Heart right ventricle (tissue), 16 donors: Measurements from ENCODE around the gene VPS8. TPM values are rescaled to one million over a fixed set of nuclear protein-coding genes. Genes with fewer than 3 reads are reported as not detected.
"Not testable (repeated sequence)": the region's sequence is repeated elsewhere in the genome, so short reads cannot be mapped to it uniquely, and the experiment has no call there.

Source experiments
- ATAC-seq, 8 donors: fragments of 200-7000 bp; cut with Tn5 transposase; one replicate each; pipeline ENCODE4 v1.9.1; 2020; ENCODE audit warnings: mild to moderate bottlenecking in 8 of 8, moderate library complexity in 8 of 8, moderate number of reproducible peaks in 1 of 8
- DNase-seq, 2 donors: peaks; one replicate each; pipeline ENCODE4 v3.0.0-alpha.2; 2020
- H3K27ac ChIP-seq, 10 donors: fragments of 200-600 bp; sonication (generic) in 2 of 10; one replicate each; pipeline versions ENCODE4 v1.5.0 to v1.8.0; 2020 to 2022; ENCODE audit warnings: mild to moderate bottlenecking in 3 of 10
- H3K27me3 ChIP-seq, 7 donors: fragments of 200-600 bp; one replicate each; pipeline ENCODE4 v1.8.0; 2021 to 2022; ENCODE audit warnings: mild to moderate bottlenecking in 2 of 7
- H3K36me3 ChIP-seq, 9 donors: fragments of 200-600 bp; sonication (generic) in 1 of 9; one replicate each; pipeline versions ENCODE4 v1.5.0 to v1.8.0; 2020 to 2022; ENCODE audit warnings: mild to moderate bottlenecking in 2 of 9
- H3K4me1 ChIP-seq, 9 donors: fragments of 200-600 bp; sonication (generic) in 1 of 9; one replicate each; pipeline versions ENCODE4 v1.5.0 to v1.8.0; 2020 to 2022; ENCODE audit warnings: mild to moderate bottlenecking in 4 of 9
- H3K4me3 ChIP-seq, 10 donors: fragments of 200-600 bp; sonication (generic) in 2 of 10; one replicate each; pipeline versions ENCODE4 v1.5.0 to v1.8.0; 2020 to 2022; ENCODE audit warnings: mild to moderate bottlenecking in 7 of 10, moderate library complexity in 2 of 10
- H3K9me3 ChIP-seq, 11 donors: fragments of 200-600 bp in 10 of 11; sonication (generic) in 2 of 11; one replicate each; pipeline versions ENCODE4 v1.5.0 to v1.8.0; 2013 to 2022; ENCODE audit warnings: mild to moderate bottlenecking in 2 of 11, control low read depth in 1 of 11, moderate library complexity in 1 of 11
- CTCF ChIP-seq, 9 donors: fragments of 200-600 bp; sonication (generic) in 2 of 9; IDR thresholded peaks; one replicate each; pipeline versions ENCODE4 v1.5.0 to v1.8.0; 2021 to 2022; ENCODE audit warnings: antibody characterized with exemption in 9 of 9, mild to moderate bottlenecking in 5 of 9, moderate library complexity in 1 of 9
- WGBS, 2 donors: extraction: QIAGEN DNeasy Blood & Tissue Kit; methylation state at CpG; one replicate each; pipeline ENCODE4 v1.1.7; 2013; ENCODE audit warnings: inconsistent platforms in 1 of 2; 5-methylcytosine and 5-hydroxymethylcytosine counted together
- intact Hi-C, 10 donors: fragments of 100-400 bp; cut with DNase I; formaldehyde crosslinking; loops; one replicate each; pipeline versions ENCODE4 v1.11.1 to v1.14.2; 2022
- polyA plus RNA-seq, 2 donors: library from polyadenylated mRNA; stranded (reverse); fragments of 200-250 nt; gene quantifications; one replicate each; pipeline ENCODE4 v1.2.3, GENCODE V29; 2013
- total RNA-seq, 10 donors: library from RNA; stranded (reverse); fragmentation: NEBNext Ultra II Directional in 3 of 10; extraction: Animal tissue kit (Norgen Biotek cat#: 25700) in 3 of 10; gene quantifications; one replicate each; pipeline versions ENCODE4 v1.2.1 to v1.2.4, GENCODE V29; 2021 to 2023
- donor health status: Arrhythmogenic right ventricular cardiomyopathy.
- donor health status: ischemic (EF 13 %, LVEDD 7.1; RV severe dilation, severe dysfunction).
- donor health status: healthy with polysubstance abuse.
- donor health status: DM: no; HTN: yes; CAD: no.
- donor health status: DM: no; HTN: no; CAD: no.
- donor health status: ischemic (EF 25% LVEDD 6.9; RV normal size, moderate dysfunction).
- donor health status: ischemic (EF 25% LVEDD 5.7; RV mildly dilated, moderate dysfunction).
- donor health status: healthy.
- donor health status: DM: yes; HTN: yes; CAD: no.
- donor health status: Ischemic cardiomyopathy.
- donor health status: ischemic (EF 35%, LVEDD 5.7; RV mildly dilated, moderate dysfunction).
- donor health status: nonischemic (EF 11% LVEDD 7.7; RV severe dilation, severe dysfunction).
- donor health status: DM: yes; HTN: yes; CAD: no.
- donor health status: PGD.
- donor health status: ischemic (EF 29% LVEDD 5.4; RV normal size, mild dysfunction).
- donor health status: nonischemic (EF 23%, LVEDD 6.1; RV moderate dilation, normal function).

Gene VPS8
- total and polyA plus RNA-seq, 12 donors, result 11.1 to 123 (median 80.6) TPM

- 41 to 58% methylated on average over 3 of the region's 3 CpGs for WGBS, 2 donors
- ATAC-seq, result peak in 7 of 8 donors; percentile 55 to 95 (median 86)
- no peak overlapping the region for H3K4me3 ChIP-seq
Measured at GRCh38 chr3:184954251-184954650, 142.3 kb downstream of the VPS8 start.

GRCh38 chr3:184954851-184955250 lies 142.9 kb downstream of the VPS8 start:
- Histone ChIP-seq H3K27ac (peak overlapping the region in 1 of 10 donors; percentile 33), H3K4me1 (peaks cover 0 to 27% (median 14%) of the 10 kb centered on the region in 9 donors), H3K36me3 (peaks cover 0 to 91% (median 0%) of the 10 kb centered on the region in 9 donors)
- not testable (repeated sequence) for DNase-seq, H3K27me3 ChIP-seq, ATAC-seq, H3K9me3 ChIP-seq, H3K4me3 ChIP-seq
- 96 to 99% methylated on average over 8 of the region's 8 CpGs for WGBS, 2 donors
- intact Hi-C loops, result loop anchor here in 1 of 10 donors (10.0 kb wide), 1 partner anchor 220 kb away; no protein-coding TSS in a partner anchor

More at GRCh38 chr3:184954251-184954650, 142.3 kb downstream of the VPS8 start:
- Histone ChIP-seq H3K4me1 (peaks cover 0 to 27% (median 14%) of the 10 kb centered on the region in 9 donors), H3K27me3 (no peaks in the 10 kb centered on the region), H3K27ac (peak overlapping the region in 2 of 10 donors; percentile 33 to 47), H3K36me3 (peaks cover 0 to 91% (median 0%) of the 10 kb centered on the region in 9 donors), H3K9me3 (no peaks in the 10 kb centered on the region)
- DNase-seq, result peak in 1 of 2 donors; percentile 12
- intact Hi-C loops, result loop anchor here in 1 of 10 donors (10.0 kb wide), 1 partner anchor 221 kb away; no protein-coding TSS in a partner anchor
- no peak for TF ChIP-seq CTCF (IDR thresholded peaks at IDR 0.05)

- H3K9me3 ChIP-seq, result no peaks in the 10 kb centered on the region
- DNase-seq, result no peak
- H3K4me3 ChIP-seq, result no peak overlapping the region
- no peaks in the 10 kb centered on the region for H3K4me1 ChIP-seq
- intact Hi-C loops, result no loop called here
- H3K36me3 ChIP-seq, result peaks cover 0 to 84% (median 21%) of the 10 kb centered on the region in 9 donors
- no peak overlapping the region for H3K27ac ChIP-seq
- peak in 2 of 9 donors; percentile 9 to 11 for TF ChIP-seq CTCF (IDR thresholded peaks at IDR 0.05)
- no peak for ATAC-seq
- 88 to 89% methylated on average over 6 of the region's 6 CpGs for WGBS, 2 donors
- H3K27me3 ChIP-seq, result no peaks in the 10 kb centered on the region
Measured at GRCh38 chr3:184965639-184966430, 153.9 kb downstream of the VPS8 start.

GRCh38 chr3:184968115-184968514 lies 156.1 kb downstream of the VPS8 start:
- intact Hi-C loops, result no loop called here
- 96 to 98% methylated on average over 1 of the region's 1 CpG for WGBS, 2 donors

More at GRCh38 chr3:184968115-184968514, 156.1 kb downstream of the VPS8 start:
- H3K36me3 ChIP-seq, result peaks cover 0 to 92% (median 36%) of the 10 kb centered on the region in 9 donors
- H3K4me3 ChIP-seq, result no peak overlapping the region
- no peak for TF ChIP-seq CTCF (IDR thresholded peaks at IDR 0.05)
- no peaks in the 10 kb centered on the region for H3K4me1 ChIP-seq
- no peak for ATAC-seq
- H3K27me3 ChIP-seq, result no peaks in the 10 kb centered on the region
- no peaks in the 10 kb centered on the region for H3K9me3 ChIP-seq
- no peak overlapping the region for H3K27ac ChIP-seq
- no peak for DNase-seq
